ENCODE data around the gene C6orf89.
"Not testable (repeated sequence)": the region's sequence is repeated elsewhere in the genome, so short reads cannot be mapped to it uniquely, and the experiment has no call there.

The C6orf89 gene

GRCh38 chr6:36924778-36925374 lies 39.1 kb downstream of the C6orf89 start:
- DNase-seq (ENCODE audit: low read depth): no peak

- no peak for DNase-seq (ENCODE audit: low read depth)
Measured at GRCh38 chr6:36925809-36926208, 40.1 kb downstream of the C6orf89 start.

GRCh38 chr6:36926708-36927513 lies 41.2 kb downstream of the C6orf89 start:
- no peak for DNase-seq (ENCODE audit: low read depth)

DNA sequence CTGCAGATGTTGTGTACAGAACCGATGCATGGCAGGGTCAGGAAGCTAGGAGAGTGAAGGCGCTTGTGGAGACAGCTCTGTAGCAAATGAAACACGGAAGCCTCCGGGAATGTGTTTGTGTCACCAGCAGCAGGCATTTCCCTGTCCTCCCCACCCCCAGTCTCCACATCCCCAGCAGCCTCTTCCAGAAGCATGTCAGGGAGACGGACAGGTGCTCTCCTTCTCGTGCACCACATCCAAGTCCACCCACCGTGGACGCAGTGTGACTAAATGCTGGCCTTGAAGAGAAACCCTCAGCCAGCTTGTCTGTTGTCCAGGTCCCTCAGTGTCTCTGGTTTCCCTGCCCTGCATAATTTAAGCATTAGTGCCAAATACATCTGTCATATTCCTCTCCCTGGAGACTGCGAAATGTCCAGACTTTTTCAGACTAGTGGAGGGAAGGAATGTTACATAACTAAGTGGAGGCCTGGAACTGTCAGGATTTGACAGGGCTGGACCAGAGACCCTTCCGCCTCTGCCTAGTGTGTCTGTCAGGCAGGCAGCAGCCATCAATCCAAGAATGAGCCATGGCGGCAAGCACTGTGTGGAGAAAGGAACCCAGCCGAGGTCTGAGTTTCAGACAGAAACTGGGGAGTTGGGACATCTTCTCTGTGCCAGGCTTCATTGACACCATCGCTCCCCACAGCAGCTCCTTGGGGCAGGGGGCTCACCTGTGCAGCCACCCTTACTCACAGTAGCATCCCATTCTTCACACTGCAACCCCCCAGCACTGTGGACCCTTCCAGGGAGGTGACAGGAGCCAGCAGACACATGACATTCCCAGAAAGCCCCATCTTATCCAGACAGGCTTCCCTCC lies 42.2 kb downstream of the C6orf89 start:
- no peak for DNase-seq (ENCODE audit: low read depth)

- no peak for DNase-seq (ENCODE audit: low read depth)
Measured at GRCh38 chr6:36928547-36928918, 42.8 kb downstream of the C6orf89 start.

DNA sequence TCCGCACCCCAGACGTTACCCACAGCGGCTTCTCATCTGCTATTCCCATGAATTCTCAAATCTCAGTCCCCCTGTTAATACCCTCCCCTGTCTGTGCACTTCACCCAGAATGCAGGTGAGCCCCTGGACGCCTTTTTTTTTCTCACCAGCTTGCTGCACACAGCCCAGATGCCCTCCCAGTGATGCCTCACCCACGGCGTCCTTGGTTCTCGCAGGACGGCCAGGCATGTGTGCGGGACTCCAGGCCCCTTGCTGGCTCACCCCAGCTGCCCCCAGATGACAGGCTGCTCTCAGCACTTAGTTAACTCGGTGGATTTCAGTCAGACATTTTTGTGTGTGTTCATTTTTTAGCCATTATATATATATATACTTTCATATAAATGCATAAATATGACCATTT lies 43.4 kb downstream of the C6orf89 start:
- DNase-seq (ENCODE audit: low read depth): no peak

DNA sequence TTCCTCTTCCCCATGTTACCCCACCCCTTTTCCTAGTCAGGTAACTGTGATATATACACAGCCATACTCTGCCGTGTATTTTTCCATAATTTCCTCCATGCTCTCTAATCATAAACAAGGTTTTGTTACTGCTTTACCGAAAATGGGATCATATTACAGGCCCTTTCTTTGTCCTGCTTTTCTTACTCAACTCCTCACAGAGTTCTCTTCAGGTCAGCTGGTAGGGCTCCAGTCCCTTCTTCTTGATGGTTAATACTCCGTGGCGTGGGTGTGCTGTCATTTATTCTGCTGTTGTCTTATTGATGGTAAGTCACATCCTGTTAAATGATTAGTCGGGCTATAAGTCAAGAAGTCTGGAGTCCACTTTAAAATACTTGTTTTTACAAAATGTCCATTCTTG lies 43.9 kb downstream of the C6orf89 start:
- DNase-seq (ENCODE audit: low read depth): no peak

- DNase-seq (ENCODE audit: low read depth): no peak
Measured at GRCh38 chr6:36930483-36930882, 44.7 kb downstream of the C6orf89 start.

DNA sequence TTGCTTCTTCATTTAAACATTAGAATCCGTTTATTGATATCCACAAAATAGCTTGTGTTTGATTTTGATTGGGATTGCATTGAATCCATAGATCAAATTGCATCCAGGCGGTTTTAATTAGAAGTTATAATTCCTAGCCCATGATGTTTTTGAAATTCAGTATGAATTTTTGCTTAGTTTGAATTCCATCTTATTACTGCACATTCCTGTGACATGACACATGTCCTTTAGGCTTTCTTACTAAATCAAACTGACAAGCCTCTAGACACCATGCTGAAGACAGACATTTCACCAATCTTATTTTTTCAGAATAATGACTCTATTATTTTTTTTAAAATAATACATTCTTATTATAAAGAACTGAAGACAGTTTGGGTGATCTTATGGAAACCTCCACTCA lies 47.4 kb downstream of the C6orf89 start:
- no peak for DNase-seq (ENCODE audit: low read depth)

DNA sequence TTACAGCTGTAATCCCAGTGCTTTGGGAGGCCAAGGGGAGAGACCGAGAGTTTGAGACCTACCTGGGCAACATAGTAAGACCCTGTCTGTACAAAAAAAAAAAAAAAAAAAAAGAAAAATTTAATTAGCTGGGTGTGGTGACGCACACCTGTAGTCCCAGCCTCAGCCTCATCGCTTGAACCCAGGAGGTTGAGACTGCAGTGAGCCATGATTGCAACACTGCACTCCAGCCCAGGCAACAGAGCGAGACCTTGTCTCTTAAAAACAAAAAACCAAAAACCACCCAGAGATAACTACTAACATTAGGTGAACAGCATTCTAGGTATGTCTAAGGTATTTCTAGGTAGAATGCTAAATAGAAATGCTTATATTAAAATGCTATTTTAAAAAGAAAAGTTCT lies 47.8 kb downstream of the C6orf89 start:
- no peak for DNase-seq (ENCODE audit: low read depth)

DNA sequence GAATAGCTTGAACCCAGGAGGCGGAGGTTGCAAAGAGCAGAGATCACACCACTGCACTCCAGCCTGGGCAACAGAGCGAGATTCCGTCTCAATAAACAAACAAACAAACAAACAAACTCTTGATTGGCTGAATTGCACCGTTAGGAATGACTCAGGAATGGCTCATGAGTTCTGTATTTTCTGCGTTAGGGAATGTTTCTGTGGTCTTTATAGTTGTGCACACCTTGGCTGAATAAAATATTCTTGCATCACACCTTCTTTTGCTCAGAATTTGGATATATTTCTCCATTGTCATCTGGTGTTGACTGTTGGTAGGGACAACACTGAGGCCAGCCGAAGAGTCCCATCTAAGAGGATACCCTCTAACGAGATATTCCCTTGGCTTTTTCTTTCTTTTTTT lies 49.1 kb downstream of the C6orf89 start:
- DNase-seq (ENCODE audit: low read depth): no peak

DNA sequence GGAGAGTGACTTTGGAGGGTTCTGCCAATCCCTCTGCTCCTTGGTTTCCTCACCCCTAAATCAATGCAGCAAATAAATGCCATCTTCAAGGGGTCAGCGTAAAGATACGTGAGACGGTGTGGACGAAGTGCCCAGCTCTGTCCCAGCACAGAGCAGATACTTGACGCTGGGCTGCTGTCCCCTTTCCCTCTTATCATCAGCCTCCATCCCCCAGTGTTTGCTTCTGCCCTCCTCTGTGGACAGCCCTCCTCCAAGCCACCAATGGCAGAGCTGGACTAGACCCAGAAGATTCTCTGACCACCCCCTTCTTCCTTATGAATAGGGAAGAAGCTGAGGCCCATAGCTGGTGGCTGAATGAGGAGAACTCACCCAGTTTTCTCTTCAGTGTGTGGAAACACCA lies 51.1 kb downstream of the C6orf89 start:
- DNase-seq (ENCODE audit: low read depth): no peak

DNA sequence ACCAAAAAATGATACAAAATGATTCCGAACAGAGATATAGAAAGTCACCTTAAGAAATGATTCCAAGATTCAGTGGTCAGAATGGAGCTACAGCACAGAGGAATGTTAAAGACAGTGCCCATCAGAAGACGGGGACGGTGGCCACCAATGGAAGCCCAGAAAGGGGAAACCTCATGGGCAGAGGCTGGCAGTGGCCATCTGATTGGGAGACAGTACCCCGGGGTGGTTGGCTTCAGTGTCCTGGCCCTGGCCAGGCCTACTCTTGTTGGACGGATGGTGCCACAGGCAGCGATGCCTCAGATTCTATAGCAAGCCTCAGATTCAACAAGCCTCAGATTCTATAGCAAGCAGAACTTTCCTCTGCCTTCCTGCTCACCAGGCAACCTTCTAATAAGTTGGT lies 52.1 kb downstream of the C6orf89 start:
- DNase-seq (ENCODE audit: low read depth): no peak

DNA sequence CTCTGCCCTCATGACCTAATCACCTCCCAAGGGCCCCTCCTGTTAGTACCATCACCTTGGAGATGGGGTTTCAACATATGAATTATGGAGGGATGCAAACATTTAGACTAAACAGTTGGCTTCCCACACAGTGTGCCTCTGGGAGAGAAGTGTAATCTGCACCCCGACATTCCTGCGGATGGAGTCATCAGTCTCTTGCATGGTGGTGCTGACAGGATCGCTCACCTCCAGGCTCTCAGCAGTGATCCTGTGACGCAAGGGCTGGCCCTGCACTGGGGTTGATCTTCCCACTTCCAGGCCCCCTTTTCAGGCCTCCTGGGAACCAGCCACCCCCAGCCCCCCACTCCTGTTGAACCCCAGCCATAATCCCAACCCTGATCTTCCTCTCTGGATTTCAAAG lies 52.8 kb downstream of the C6orf89 start:
- no peak for DNase-seq (ENCODE audit: low read depth)

DNA sequence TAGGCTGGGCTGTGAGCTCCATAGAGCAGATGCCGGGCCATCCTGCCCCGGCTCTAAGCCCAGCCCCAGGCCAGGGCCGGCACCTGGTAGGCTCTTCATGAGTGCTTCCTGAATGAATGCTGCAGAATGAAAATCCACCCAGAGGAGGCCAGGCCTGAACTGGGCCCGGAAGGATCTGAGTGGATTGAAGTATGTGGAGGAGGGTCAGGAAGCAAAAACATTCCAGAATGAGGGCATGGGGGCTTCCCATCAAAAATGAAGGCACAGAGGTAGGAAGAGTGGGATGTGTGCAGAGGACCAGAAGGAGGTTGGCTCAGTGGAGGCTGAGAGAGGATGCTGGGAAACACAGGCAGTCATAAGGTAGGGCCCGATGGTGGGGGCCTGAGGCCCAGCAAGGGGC lies 53.3 kb downstream of the C6orf89 start:
- not testable (repeated sequence) for DNase-seq (ENCODE audit: low read depth)

DNA sequence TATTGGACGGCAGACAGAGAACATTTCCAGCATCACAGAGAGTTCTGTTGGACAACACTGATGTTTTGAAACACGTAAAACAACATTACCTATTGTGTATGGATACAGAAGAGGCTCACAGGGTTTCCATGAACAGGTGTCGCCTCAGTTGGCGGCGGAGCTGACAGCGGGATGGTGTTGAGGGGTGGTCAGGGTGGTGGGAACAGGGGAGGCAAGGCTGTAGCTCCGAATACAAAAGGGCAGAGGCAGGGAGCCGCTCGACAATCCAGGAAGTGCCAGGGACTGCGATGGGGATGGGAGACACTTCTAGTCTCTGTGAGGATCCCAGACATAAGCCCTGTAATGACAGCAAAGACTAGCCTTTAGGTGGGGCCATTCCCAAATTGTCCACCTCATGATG lies 54.3 kb downstream of the C6orf89 start:
- DNase-seq (ENCODE audit: low read depth): no peak

DNA sequence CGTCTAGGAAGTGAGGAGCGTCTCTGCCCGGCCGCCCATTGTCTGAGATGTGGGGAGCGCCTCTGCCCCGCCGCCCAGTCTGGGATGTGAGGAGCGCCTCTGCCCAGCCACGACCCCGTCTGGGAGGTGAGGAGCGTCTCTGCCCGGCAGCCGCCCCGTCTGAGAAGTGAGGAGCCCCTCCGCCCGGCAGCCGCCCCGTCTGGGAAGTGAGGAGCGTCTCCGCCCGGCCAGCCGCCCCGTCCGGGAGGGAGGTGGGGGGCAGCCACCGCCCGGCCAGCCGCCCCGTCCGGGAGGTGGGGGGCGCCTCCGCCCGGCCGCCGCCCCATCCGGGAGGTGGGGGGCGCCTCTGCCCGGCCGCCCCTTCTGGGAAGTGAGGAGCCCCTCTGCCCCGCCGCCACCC lies 55.8 kb downstream of the C6orf89 start:
- DNase-seq (ENCODE audit: low read depth): not testable (repeated sequence)

- not testable (repeated sequence) for DNase-seq (ENCODE audit: low read depth)
Measured at GRCh38 chr6:36942329-36942728, 56.6 kb downstream of the C6orf89 start.

GRCh38 chr6:36944650-36945049 lies 58.9 kb downstream of the C6orf89 start:
- DNase-seq (ENCODE audit: low read depth): no peak

DNA sequence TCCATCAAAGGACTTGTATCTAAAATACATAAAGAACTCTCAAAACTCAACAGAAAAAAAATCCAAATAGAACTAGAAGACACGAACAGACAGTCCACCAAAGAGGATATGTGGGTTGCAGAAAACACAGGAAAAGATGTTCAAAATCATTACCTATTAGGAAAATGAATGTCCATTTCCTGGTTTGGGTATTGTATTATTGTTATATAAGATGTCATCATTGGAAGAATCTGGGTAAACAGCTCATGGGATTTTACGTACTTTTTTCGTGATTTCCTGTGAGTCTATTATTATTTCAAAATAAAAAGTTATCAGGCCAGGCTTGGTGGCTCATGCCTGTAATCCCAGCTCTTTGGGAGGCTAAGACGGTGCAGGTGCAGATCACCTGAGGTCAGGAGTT lies 59.5 kb downstream of the C6orf89 start:
- no peak for DNase-seq (ENCODE audit: low read depth)

DNA sequence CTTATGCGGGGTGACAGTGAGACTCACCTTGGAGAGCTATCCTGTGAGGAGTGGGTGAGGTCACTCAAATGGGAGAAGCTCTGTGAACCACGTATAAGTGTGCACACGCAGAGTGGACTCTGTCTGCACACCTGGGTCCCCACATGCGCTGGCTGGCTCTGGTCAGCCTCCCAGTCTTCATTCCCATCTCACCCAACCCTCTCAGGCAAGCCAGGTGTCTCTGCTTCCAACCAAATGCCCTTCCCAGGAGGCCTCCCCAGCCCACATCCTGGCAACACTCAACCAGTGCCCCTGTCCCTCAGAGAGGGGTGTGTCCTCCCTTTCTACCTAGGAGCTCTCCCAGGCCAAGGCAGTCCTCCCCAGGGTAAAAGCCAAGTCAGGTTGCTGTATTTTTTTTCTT lies 60.8 kb downstream of the C6orf89 start:
- no peak for DNase-seq (ENCODE audit: low read depth)

DNA sequence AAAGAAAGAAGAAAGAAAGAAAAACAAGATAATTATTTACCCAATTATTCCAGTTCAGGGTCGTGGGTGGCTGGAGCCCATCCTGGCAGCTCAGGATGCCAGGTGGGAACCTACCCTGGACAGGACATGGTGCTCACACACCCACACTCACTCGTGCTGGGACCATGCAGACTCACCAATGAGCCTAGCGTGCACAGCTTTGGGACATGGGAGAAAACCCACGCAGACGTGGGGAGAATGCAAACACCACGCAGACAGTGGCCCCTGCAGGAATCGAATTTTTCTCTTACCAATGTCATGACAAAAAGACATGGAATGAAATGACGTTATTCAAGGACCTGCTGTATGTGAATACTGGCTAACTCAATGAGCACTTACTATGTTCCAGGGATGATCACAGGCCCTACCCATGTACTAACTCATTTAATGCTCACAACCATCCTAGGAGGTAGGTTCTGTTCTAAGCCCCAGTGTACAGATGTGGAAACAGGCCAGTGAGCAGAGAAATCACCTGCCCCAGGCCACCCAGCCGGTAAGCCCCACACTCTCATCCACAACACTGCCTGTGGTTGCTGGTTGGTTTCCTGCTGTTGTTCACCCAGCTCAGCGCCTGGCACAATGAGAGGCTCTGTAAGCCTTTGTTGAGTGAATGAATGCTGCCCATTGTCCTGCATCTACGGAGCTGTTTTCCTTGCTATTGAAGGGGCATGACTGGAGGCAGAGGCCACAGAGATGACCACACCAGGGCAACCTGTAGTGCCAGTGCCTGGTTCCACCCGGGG lies 62.0 kb downstream of the C6orf89 start:
- DNase-seq (ENCODE audit: low read depth): no peak

All from stimulated activated CD8-positive, alpha-beta memory T cell treated with anti-CD3 and anti-CD28 coated beads, Interleukin-4, amount 100 ng/mL, for 24 hours (primary cell).